ENCODE measurements around the gene SNRNP200. TPM values are rescaled to one million over a fixed set of nuclear protein-coding genes. Genes with fewer than 3 reads are reported as not detected.

SNRNP200 gene
- total and polyA plus RNA-seq, 4 experiments from 2014 or later, result 53.6 to 227 (median 155) TPM

- peak overlapping the region; percentile 76 to 77 for H3K4me3 ChIP-seq (ENCODE audit: low read length in 2 of 2)
- H3K36me3 ChIP-seq (ENCODE audit: insufficient read depth, low read length), result no peaks in the 10 kb centered on the region
- no peaks in the 10 kb centered on the region for H3K27me3 Mint-ChIP-seq
- H3K27me3 ChIP-seq (ENCODE audit: insufficient read depth, low read length), result no peaks in the 10 kb centered on the region
- no peaks in the 10 kb centered on the region for H3K9me3 ChIP-seq (ENCODE audit: control insufficient read depth in 1 of 2, low read length in 2 of 2)
- intact Hi-C loops (cut with micrococcal nuclease), result no loop called here
- H3K27ac Mint-ChIP-seq, result peak overlapping the region; percentile 50 to 97 (median 89)
- H3K4me1 Mint-ChIP-seq, result peaks cover 38 to 75% (median 58%) of the 10 kb centered on the region in 4 donors
- peak overlapping the region; percentile 88 to 95 (median 92) for H3K4me3 Mint-ChIP-seq
- CTCF ChIA-PET (ENCODE audit: partially characterized antibody), result interaction anchor here (0.9 to 8.8 kb wide), 13 partner anchors 9 to 208 kb away, joined by 3 to 62 read pairs (median 4); partner anchors contain the start of genes NCAPH, NEURL3 and SNRNP200
- H3K4me1 ChIP-seq (ENCODE audit: insufficient read depth, low read length), result peaks cover 64% of the 10 kb centered on the region
- POLR2A ChIA-PET (ENCODE audit: partially characterized antibody), result interaction anchor here (0.7 to 13.7 kb wide), 13 partner anchors 9 to 228 kb away, joined by 3 to 178 read pairs (median 7); partner anchors contain the start of genes NCAPH, SNRNP200 and STARD7
- no peak for DNase-seq
- peak overlapping the region; percentile 72 for H3K27ac ChIP-seq (ENCODE audit: low read depth, low read length)
- no peaks in the 10 kb centered on the region for H3K9me3 Mint-ChIP-seq
- peaks cover 4 to 6% of the 10 kb centered on the region in 2 donors for H3K36me3 Mint-ChIP-seq
These were observed 15.0 kb upstream of the SNRNP200 start for GRCh38 chr2:96320326-96320725.

- Mint-ChIP-seq H3K9me3 (no peaks in the 10 kb centered on the region), H3K4me3 (peak overlapping the region in 7 of 8 donors; percentile 0 to 79 (median 48)), H3K4me1 (peaks cover 37 to 72% (median 56%) of the 10 kb centered on the region in 4 donors), H3K27me3 (no peaks in the 10 kb centered on the region), H3K27ac (peak overlapping the region; percentile 18 to 88 (median 80)), H3K36me3 (peaks cover 4 to 8% of the 10 kb centered on the region in 2 donors)
- no peaks in the 10 kb centered on the region for H3K36me3 ChIP-seq (ENCODE audit: insufficient read depth, low read length)
- intact Hi-C loops (cut with micrococcal nuclease), result no loop called here
- H3K9me3 ChIP-seq (ENCODE audit: control insufficient read depth in 1 of 2, low read length in 2 of 2), result no peaks in the 10 kb centered on the region
- peaks cover 63% of the 10 kb centered on the region for H3K4me1 ChIP-seq (ENCODE audit: insufficient read depth, low read length)
- no peaks in the 10 kb centered on the region for H3K27me3 ChIP-seq (ENCODE audit: insufficient read depth, low read length)
- ChIA-PET POLR2A (ENCODE audit: partially characterized antibody) (interaction anchor here (3.0 to 13.7 kb wide), 5 partner anchors 8 to 219 kb away, joined by 18 to 178 read pairs (median 116); partner anchors contain the start of genes NCAPH and SNRNP200), CTCF (ENCODE audit: partially characterized antibody) (interaction anchor here (0.9 to 2.9 kb wide), 4 partner anchors 14 to 189 kb away, joined by 3 to 12 read pairs (median 6); partner anchors contain the start of gene SNRNP200)
- no peak overlapping the region for H3K4me3 ChIP-seq (ENCODE audit: low read length in 2 of 2)
- DNase-seq, result no peak
- peak overlapping the region; percentile 20 for H3K27ac ChIP-seq (ENCODE audit: low read depth, low read length)
These were observed 14.1 kb upstream of the SNRNP200 start for GRCh38 chr2:96319396-96319795.

- no peak for DNase-seq
- Mint-ChIP-seq H3K4me1 (peaks cover 37 to 71% (median 54%) of the 10 kb centered on the region in 4 donors), H3K36me3 (peaks cover 4 to 8% of the 10 kb centered on the region in 2 donors), H3K9me3 (no peaks in the 10 kb centered on the region), H3K4me3 (peak overlapping the region in 6 of 8 donors; percentile 0 to 79 (median 38)), H3K27ac (peak overlapping the region; percentile 18 to 88 (median 82)), H3K27me3 (no peaks in the 10 kb centered on the region)
- no peak overlapping the region for H3K4me3 ChIP-seq (ENCODE audit: low read length in 2 of 2)
- ChIA-PET CTCF (ENCODE audit: partially characterized antibody) (no interaction called here), POLR2A (ENCODE audit: partially characterized antibody) (interaction anchor here (10.5 to 13.7 kb wide), 2 partner anchors 12 to 24 kb away, joined by 134 to 178 read pairs; partner anchors contain the start of gene SNRNP200)
- peaks cover 61% of the 10 kb centered on the region for H3K4me1 ChIP-seq (ENCODE audit: insufficient read depth, low read length)
- intact Hi-C loops (cut with micrococcal nuclease), result no loop called here
- no peaks in the 10 kb centered on the region for H3K27me3 ChIP-seq (ENCODE audit: insufficient read depth, low read length)
- no peaks in the 10 kb centered on the region for H3K36me3 ChIP-seq (ENCODE audit: insufficient read depth, low read length)
- peak overlapping the region; percentile 20 for H3K27ac ChIP-seq (ENCODE audit: low read depth, low read length)
- H3K9me3 ChIP-seq (ENCODE audit: control insufficient read depth in 1 of 2, low read length in 2 of 2), result no peaks in the 10 kb centered on the region
These were observed 13.4 kb upstream of the SNRNP200 start for GRCh38 chr2:96318723-96319122.

GRCh38 chr2:96317584-96317997, 12.2 kb upstream of the SNRNP200 start:
- Histone ChIP-seq H3K9me3 (ENCODE audit: control insufficient read depth in 1 of 2, low read length in 2 of 2) (no peaks in the 10 kb centered on the region), H3K36me3 (ENCODE audit: insufficient read depth, low read length) (no peaks in the 10 kb centered on the region), H3K27me3 (ENCODE audit: insufficient read depth, low read length) (no peaks in the 10 kb centered on the region), H3K4me1 (ENCODE audit: insufficient read depth, low read length) (peaks cover 58% of the 10 kb centered on the region), H3K4me3 (ENCODE audit: low read length in 2 of 2) (no peak overlapping the region), H3K27ac (ENCODE audit: low read depth, low read length) (no peak overlapping the region)
- Mint-ChIP-seq H3K4me3 (peak overlapping the region in 2 of 8 donors; percentile 27 to 74), H3K4me1 (peaks cover 34 to 66% (median 48%) of the 10 kb centered on the region in 4 donors), H3K27ac (peak overlapping the region; percentile 47 to 91 (median 66)), H3K27me3 (no peaks in the 10 kb centered on the region), H3K36me3 (peaks cover 4 to 8% of the 10 kb centered on the region in 2 donors), H3K9me3 (no peaks in the 10 kb centered on the region)
- DNase-seq, result no peak
- intact Hi-C loops (cut with micrococcal nuclease), result no loop called here
- CTCF ChIA-PET (ENCODE audit: partially characterized antibody), result interaction anchor here (0.7 kb wide), 1 partner anchor 90 kb away, joined by 3 read pairs; no protein-coding TSS in a partner anchor
- POLR2A ChIA-PET (ENCODE audit: partially characterized antibody), result interaction anchor here (1.3 to 13.7 kb wide), 2 partner anchors 13 to 25 kb away, joined by 3 to 178 read pairs; no protein-coding TSS in a partner anchor

- Mint-ChIP-seq H3K27me3 (no peaks in the 10 kb centered on the region), H3K9me3 (no peaks in the 10 kb centered on the region), H3K4me1 (peaks cover 33 to 65% (median 46%) of the 10 kb centered on the region in 4 donors), H3K4me3 (peak overlapping the region in 2 of 8 donors; percentile 32 to 34), H3K36me3 (peaks cover 4 to 8% of the 10 kb centered on the region in 2 donors), H3K27ac (peak overlapping the region in 5 of 7 donors; percentile 19 to 86 (median 55))
- Histone ChIP-seq H3K4me1 (ENCODE audit: insufficient read depth, low read length) (peaks cover 52% of the 10 kb centered on the region), H3K36me3 (ENCODE audit: insufficient read depth, low read length) (no peaks in the 10 kb centered on the region), H3K4me3 (ENCODE audit: low read length in 2 of 2) (no peak overlapping the region), H3K27ac (ENCODE audit: low read depth, low read length) (no peak overlapping the region), H3K27me3 (ENCODE audit: insufficient read depth, low read length) (no peaks in the 10 kb centered on the region), H3K9me3 (ENCODE audit: control insufficient read depth in 1 of 2, low read length in 2 of 2) (no peaks in the 10 kb centered on the region)
- no peak for DNase-seq
- POLR2A ChIA-PET (ENCODE audit: partially characterized antibody), result interaction anchor here (1.3 to 13.7 kb wide), 4 partner anchors 11 to 26 kb away, joined by 3 to 178 read pairs (median 10); partner anchors contain the start of gene NCAPH
- CTCF ChIA-PET (ENCODE audit: partially characterized antibody), result interaction anchor here (0.7 kb wide), 1 partner anchor 90 kb away, joined by 3 read pairs; no protein-coding TSS in a partner anchor
- intact Hi-C loops (cut with micrococcal nuclease), result no loop called here
These were observed 11.7 kb upstream of the SNRNP200 start for GRCh38 chr2:96316999-96317398.

- ChIA-PET POLR2A (ENCODE audit: partially characterized antibody) (interaction anchor here (1.0 to 13.7 kb wide), 6 partner anchors 9 to 107 kb away, joined by 3 to 178 read pairs (median 8); partner anchors contain the start of genes ITPRIPL1, NCAPH, SNRNP200 and STARD7), CTCF (ENCODE audit: partially characterized antibody) (interaction anchor here (0.9 to 1.5 kb wide), 4 partner anchors 9 to 195 kb away, joined by 3 read pairs; partner anchors contain the start of gene ITPRIPL1)
- H3K27ac ChIP-seq (ENCODE audit: low read depth, low read length), result peak overlapping the region; percentile 45
- H3K36me3 ChIP-seq (ENCODE audit: insufficient read depth, low read length), result no peaks in the 10 kb centered on the region
- H3K9me3 Mint-ChIP-seq, result no peaks in the 10 kb centered on the region
- no peaks in the 10 kb centered on the region for H3K27me3 Mint-ChIP-seq
- peak overlapping the region; percentile 49 to 80 (median 72) for H3K4me3 Mint-ChIP-seq
- DNase-seq, result peak in 3 of 5 donors; percentile 22 to 49 (median 28)
- intact Hi-C loops (cut with micrococcal nuclease), result no loop called here
- H3K4me3 ChIP-seq (ENCODE audit: low read length in 2 of 2), result no peak overlapping the region
- peak overlapping the region; percentile 71 to 91 (median 86) for H3K27ac Mint-ChIP-seq
- H3K4me1 ChIP-seq (ENCODE audit: insufficient read depth, low read length), result peaks cover 44% of the 10 kb centered on the region
- H3K4me1 Mint-ChIP-seq, result peaks cover 27 to 51% (median 40%) of the 10 kb centered on the region in 4 donors
- no peaks in the 10 kb centered on the region for H3K9me3 ChIP-seq (ENCODE audit: control insufficient read depth in 1 of 2, low read length in 2 of 2)
- H3K36me3 Mint-ChIP-seq, result peaks cover 4 to 7% of the 10 kb centered on the region in 2 donors
- H3K27me3 ChIP-seq (ENCODE audit: insufficient read depth, low read length), result no peaks in the 10 kb centered on the region
These were observed 10.2 kb upstream of the SNRNP200 start for GRCh38 chr2:96315400-96316071.

Data from CD4-positive, alpha-beta memory T cell (primary cell).